ENCODE measurements around the gene SEPSECS.

SEPSECS gene

GRCh38 chr4:25078523-25078922 lies 81.7 kb downstream of the SEPSECS start:
- no peak for DNase-seq

DNA sequence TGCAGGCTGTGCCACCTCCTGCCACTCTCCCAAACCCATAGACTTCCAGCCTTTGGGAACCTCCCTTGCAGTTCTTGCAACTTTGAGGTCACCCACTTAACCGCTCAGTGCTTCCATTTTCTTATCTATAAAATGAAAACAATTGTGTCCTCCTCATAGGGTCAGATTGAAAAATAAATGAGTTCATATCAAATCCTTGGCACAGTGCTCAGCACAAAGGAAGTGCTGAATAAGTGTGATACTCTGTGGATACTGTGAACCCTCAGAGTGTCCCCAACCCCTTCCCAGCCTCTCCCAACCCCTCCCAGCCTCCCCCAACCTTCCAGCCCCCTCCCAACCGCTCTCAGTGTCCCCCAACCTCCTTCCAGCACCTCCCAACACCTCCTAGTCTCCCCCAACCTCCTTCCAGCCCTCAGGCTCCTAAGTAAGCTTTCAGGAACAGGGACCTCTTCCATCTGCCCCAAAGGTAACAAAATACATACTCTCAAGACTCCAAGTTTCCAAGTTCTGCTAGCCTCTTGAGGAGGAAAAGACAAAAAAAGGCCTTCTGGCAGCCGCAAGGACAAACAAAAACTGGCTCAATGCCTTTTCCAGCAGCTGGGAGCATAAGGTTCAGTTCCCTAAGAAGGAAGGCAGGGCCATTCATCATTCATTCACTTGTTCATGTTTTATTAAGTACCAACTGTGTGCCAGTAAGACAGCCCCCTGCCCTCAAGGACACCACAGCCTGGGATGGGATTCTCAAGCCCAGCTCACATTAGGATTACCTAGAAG lies 83.4 kb downstream of the SEPSECS start:
- no peak for DNase-seq

DNA sequence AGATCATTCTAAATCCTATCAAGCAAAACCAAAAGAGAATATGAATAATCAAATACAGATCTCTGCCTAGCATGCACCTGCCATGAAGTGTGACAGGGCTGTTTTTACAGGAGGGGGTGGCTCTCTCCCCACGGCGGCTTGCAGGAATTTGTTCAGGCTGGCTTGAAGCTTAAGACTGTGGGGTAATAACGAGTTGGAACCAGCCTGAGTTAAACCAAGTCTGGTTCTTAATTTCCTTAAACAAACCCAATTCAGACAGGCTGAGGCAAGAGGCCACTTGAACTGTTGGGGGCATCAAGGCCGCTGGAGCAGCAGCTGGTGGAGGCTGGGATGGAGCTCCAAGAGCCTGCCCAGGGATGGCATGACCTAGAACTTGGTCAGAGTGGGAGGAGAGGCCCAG lies 84.4 kb downstream of the SEPSECS start:
- DNase-seq: no peak

DNA sequence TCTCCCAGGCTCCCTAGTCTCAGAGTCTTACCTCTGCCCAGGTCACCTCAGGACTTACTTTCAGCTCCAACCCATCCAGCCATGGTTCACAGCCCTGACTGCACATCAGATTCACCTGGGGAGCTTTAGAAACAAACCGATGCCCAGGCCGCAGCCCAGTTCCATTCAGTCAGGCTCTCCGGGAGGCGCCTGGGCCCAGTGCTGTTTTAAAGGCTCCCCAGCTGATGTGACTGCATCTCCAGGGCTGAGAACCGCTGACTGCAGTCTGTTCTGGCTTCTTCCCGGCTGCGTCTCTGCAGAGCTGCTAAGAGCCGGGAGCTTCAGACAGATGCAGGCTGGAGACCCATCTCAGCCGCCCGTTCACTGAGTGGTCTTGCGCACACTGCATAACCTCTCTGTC lies 85.1 kb downstream of the SEPSECS start:
- DNase-seq: no peak

GRCh38 chr4:25070545-25070944 lies 89.7 kb downstream of the SEPSECS start:
- DNase-seq: no peak
